GM12878 (cell line): ENCODE data around the gene ZNF169. TPM values are rescaled to one million over a fixed set of nuclear protein-coding genes. Genes with fewer than 3 reads are reported as not detected.

Source experiments
- ATAC-seq: fragments of 200-7000 bp; cut with Tn5 transposase; 3 replicates; pipeline ENCODE4 v1.9.1; 2020; ENCODE audit warnings: mild to moderate bottlenecking, moderate library complexity
- BruUV-seq: library from RNA; stranded (reverse); fragments of 400-500 nt; replicated peaks from 2 replicates; lab custom pipeline; 2021; lab: Mats Ljungman, UMichigan
- CTCF ChIA-PET: fragments of 300-600 bp; sonication (Branson Sonifier 250); formaldehyde crosslinking; extraction: SDS; loops from one replicate; lab custom pipeline; 2021; ENCODE audit warnings: inconsistent platforms; lab: Yijun Ruan, JAX
- POLR2A ChIA-PET: fragments of 350-600 bp; formaldehyde crosslinking; extraction: SDS; loops from one replicate; lab custom pipeline; 2021; ENCODE audit warnings: inconsistent platforms; lab: Charles Lee
- RAD21 ChIA-PET: fragments of 300-600 bp; sonication (Branson Sonifier 250); formaldehyde crosslinking; loops from one replicate; lab custom pipeline; 2023; ENCODE audit warnings: antibody characterized with exemption; ENCODE audit not compliant: unreplicated experiment; lab: Charles Lee
- SMC1A ChIA-PET: fragments of 300-600 bp; sonication (Branson Sonifier 250); formaldehyde crosslinking; loops from one replicate; lab custom pipeline; 2023; ENCODE audit not compliant: unreplicated experiment, uncharacterized antibody; lab: Charles Lee
- DNase-seq: peaks from one replicate; pipeline ENCODE4 v3.0.0-alpha.2; 2011; ENCODE audit warnings: low read depth, low spot score
- FAIRE-seq: peaks from 3 replicates; lab custom pipeline; 2011; peaks lifted over from hg19 to GRCh38; lab: Jason Lieb, UNC
- H2AFZ ChIP-seq: 2 replicates; pipeline ENCODE4 v1.6.0; 2011; ENCODE audit warnings: low read depth, low read length, control low read depth; ENCODE audit not compliant: control insufficient read depth
- H3K27ac ChIP-seq: 2 replicates; pipeline ENCODE4 v1.5.1; 2011; ENCODE audit warnings: control low read depth; ENCODE audit not compliant: control insufficient read depth, insufficient read depth
- H3K27me3 ChIP-seq, 2 experiments: replicated peaks in 1 of 2; 2 replicates each; pipeline versions ENCODE4 v1.6.0 to v1.6.1; 2011; ENCODE audit warnings: low read length in 1 of 2; ENCODE audit not compliant: control insufficient read depth in 2 of 2, insufficient read depth in 2 of 2
- H3K36me3 ChIP-seq, 2 experiments: 2 replicates each; pipeline ENCODE4 v1.5.1; 2011; ENCODE audit warnings: low read length in 1 of 2; ENCODE audit not compliant: control insufficient read depth in 2 of 2, insufficient read depth in 2 of 2
- H3K4me1 ChIP-seq: 2 replicates; pipeline ENCODE4 v1.6.1; 2011; ENCODE audit warnings: mild to moderate bottlenecking, low read length, moderate library complexity, mixed read lengths; ENCODE audit not compliant: control insufficient read depth, insufficient read depth
- H3K4me2 ChIP-seq: 2 replicates; pipeline ENCODE4 v1.6.0; 2011; ENCODE audit warnings: control low read depth; ENCODE audit not compliant: control insufficient read depth, insufficient read depth
- H3K4me3 ChIP-seq: fragments of 200-600 bp; sonication (generic); 2 replicates; pipeline ENCODE4 v1.5.1; 2016
- H3K79me2 ChIP-seq: 2 replicates; pipeline ENCODE4 v1.6.0; 2011; ENCODE audit warnings: low read length; ENCODE audit not compliant: control insufficient read depth, insufficient read depth
- H3K9ac ChIP-seq: 2 replicates; pipeline ENCODE4 v1.8.0; 2011; ENCODE audit warnings: low read length, control low read depth, mixed read lengths; ENCODE audit not compliant: control insufficient read depth, insufficient read depth
- H3K9me3 ChIP-seq: replicated peaks from 3 replicates; pipeline ENCODE4 v1.5.1; 2011; ENCODE audit warnings: mild to moderate bottlenecking, low read length; ENCODE audit not compliant: control insufficient read depth, insufficient read depth
- H4K20me1 ChIP-seq: 2 replicates; pipeline ENCODE4 v1.6.0; 2011; ENCODE audit not compliant: control insufficient read depth, insufficient read depth
- BCL11A ChIP-seq: IDR thresholded peaks from 2 replicates; pipeline ENCODE4 v1.6.1; 2011; ENCODE audit warnings: low read depth, low read length
- CREM ChIP-seq: IDR thresholded peaks from 2 replicates; pipeline ENCODE4 v1.6.1; 2014; ENCODE audit warnings: antibody characterized with exemption, low read depth
- EED ChIP-seq: sonication (generic); IDR thresholded peaks from 2 replicates; pipeline ENCODE4 v1.6.1; 2016; ENCODE audit warnings: antibody characterized with exemption, low read depth
- EZH2 ChIP-seq: IDR thresholded peaks from 2 replicates; pipeline ENCODE4 v1.6.1; 2012; ENCODE audit warnings: low read depth, mild to moderate bottlenecking, control low read depth, inconsistent platforms, low read length, borderline replicate concordance; ENCODE audit not compliant: control insufficient read depth
- FOS ChIP-seq: IDR thresholded peaks from 3 replicates; pipeline ENCODE4 v1.6.1; 2011; ENCODE audit warnings: borderline replicate concordance; ENCODE audit not compliant: insufficient read length; ENCODE audit errors: extremely low read depth
- GATAD2B ChIP-seq: fragments of 450-650 bp; conservative IDR thresholded peaks from 2 replicates; pipeline ENCODE4 v1.6.1; 2017; ENCODE audit warnings: low read depth, mild to moderate bottlenecking, moderate library complexity
- LARP7 ChIP-seq: fragments of 450-650 bp; IDR thresholded peaks from 2 replicates; pipeline ENCODE4 v1.6.1; 2017; ENCODE audit warnings: mild to moderate bottlenecking
- MXI1 ChIP-seq: fragments of 150-350 bp; IDR thresholded peaks from 2 replicates; pipeline ENCODE4 v1.6.1; 2011; ENCODE audit warnings: low read depth, mild to moderate bottlenecking, inconsistent platforms, low read length, improper control_type of control experiment
- NR2C2 ChIP-seq: IDR thresholded peaks from 2 replicates; pipeline ENCODE4 v1.6.1; 2011; ENCODE audit warnings: borderline replicate concordance, low read depth; ENCODE audit not compliant: control insufficient read depth, insufficient read length
- PAX5 ChIP-seq: IDR thresholded peaks from 2 replicates; pipeline ENCODE4 v1.6.1; 2011; ENCODE audit warnings: low read depth, low read length, borderline replicate concordance
- RAD21 ChIP-seq: IDR thresholded peaks from 2 replicates; pipeline ENCODE4 v1.6.1; 2011; ENCODE audit warnings: mild to moderate bottlenecking, low read depth, low read length, moderate library complexity; ENCODE audit not compliant: insufficient read depth
- SIN3A ChIP-seq: IDR thresholded peaks from 2 replicates; pipeline ENCODE4 v1.6.1; 2012; ENCODE audit warnings: low read depth, low read length, improper control_type of control experiment
- SRF ChIP-seq, 2 experiments: IDR thresholded peaks; 2 replicates each; pipeline ENCODE4 v1.6.1; 2011; ENCODE audit warnings: low read depth in 2 of 2, low read length in 2 of 2, mild to moderate bottlenecking in 1 of 2, moderate library complexity in 1 of 2
- STAT1 ChIP-seq: fragments of 450-650 bp; conservative IDR thresholded peaks from 2 replicates; pipeline ENCODE4 v1.6.1; 2014; ENCODE audit warnings: antibody characterized with exemption, mild to moderate bottlenecking
- STAT3 ChIP-seq: IDR thresholded peaks from 2 replicates; pipeline ENCODE4 v1.6.1; 2011; ENCODE audit warnings: low read depth, low read length, improper control_type of control experiment
- WRNIP1 ChIP-seq: IDR thresholded peaks from 2 replicates; pipeline ENCODE4 v1.6.1; 2011; ENCODE audit warnings: low read depth, low read length, improper control_type of control experiment, borderline replicate concordance
- WGBS: methylation state at CpG from one replicate; pipeline ENCODE4 v1.1.6; 2016; ENCODE audit warnings: low lambda C conversion rate; ENCODE audit not compliant: insufficient replicate concordance, insufficient coverage; ENCODE audit errors: missing lambda C conversion rate; 5-methylcytosine and 5-hydroxymethylcytosine counted together
- in situ Hi-C: fragments of 300-500 bp; cut with MboI; formaldehyde crosslinking; loops from 9 replicates; pipeline ENCODE4 v1.14.3; 2018; ENCODE audit warnings: mixed read lengths
- intact Hi-C: fragments of 100-400 bp; cut with micrococcal nuclease; formaldehyde crosslinking; loops from one replicate; pipeline ENCODE4 v1.14.2; 2022; ENCODE audit not compliant: unreplicated experiment
- polyA plus RNA-seq, 11 experiments: library from polyadenylated mRNA; depleted of rRNA in 4 of 11; unstranded in 6 of 11; stranded (reverse) in 5 of 11; fragments of >200 nt; fragmentation: Nextera tagmentation in 4 of 11; fragmentation: Illumina TruSeq in 1 of 11; extraction: Ambion mirVana in 4 of 11; extraction: Trizol in 1 of 11; gene quantifications; 1 replicate in 1 of 11; 2 replicates in 10 of 11; pipeline versions ENCODE4 v1.2.1 to v1.2.3, GENCODE V29; 2011 to 2016; ENCODE audit warnings: inconsistent platforms in 2 of 11, missing spikeins in 2 of 11, low read depth in 1 of 11
- total RNA-seq, 4 experiments: library from RNA; depleted of rRNA in 3 of 4; stranded (reverse); fragments of >200 nt in 3 of 4; fragmentation: Illumina TruSeq in 1 of 4; extraction: Trizol in 1 of 4; gene quantifications; 2 replicates each; pipeline versions ENCODE4 v1.2.1 to v1.2.3, GENCODE V29; 2013 to 2021
- TF ChIP-seq, protein P1 (sequence below): IDR thresholded peaks from 2 replicates; pipeline ENCODE4 v1.6.1; 2011; ENCODE audit warnings: low read depth, low read length, improper control_type of control experiment, borderline replicate concordance
- TF ChIP-seq, protein P2 (sequence below): IDR thresholded peaks from 2 replicates; pipeline ENCODE4 v1.6.1; 2011; ENCODE audit warnings: borderline replicate concordance, low read depth, mild to moderate bottlenecking, moderate library complexity, mixed read lengths, low read length; ENCODE audit not compliant: insufficient read depth; ENCODE audit errors: extremely low read length

ZNF169 gene
- total and polyA plus RNA-seq, 10 of the 15 experiments (the other 5 are each of a cell fraction or from before 2014, with no cell fraction given): 2.2 to 15.7 (median 5.8) TPM

DNA sequence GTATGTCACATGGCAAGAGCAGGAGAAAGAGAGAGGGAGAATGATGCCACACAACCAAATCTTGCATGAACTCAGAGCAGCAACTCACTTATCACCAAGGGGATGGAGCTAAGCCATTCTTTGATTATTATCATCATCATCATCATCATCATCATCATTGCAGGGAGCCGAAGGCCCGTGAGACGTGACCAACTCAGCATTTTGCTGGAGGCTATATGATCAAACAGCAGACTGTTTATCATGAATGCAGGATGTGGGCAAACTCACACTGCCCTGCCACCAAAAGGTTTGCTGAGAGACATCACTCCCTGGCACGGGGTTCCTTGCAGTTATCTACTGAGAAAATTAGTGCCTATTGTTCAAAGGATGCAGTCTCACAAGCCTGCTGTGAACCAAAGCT is 8.6 kb upstream of the ZNF169 start:
- no peak overlapping the region for H2AFZ ChIP-seq
- 7% methylated on average over 4 of the region's 4 CpGs for WGBS
- intact Hi-C loops: no loop called here

DNA sequence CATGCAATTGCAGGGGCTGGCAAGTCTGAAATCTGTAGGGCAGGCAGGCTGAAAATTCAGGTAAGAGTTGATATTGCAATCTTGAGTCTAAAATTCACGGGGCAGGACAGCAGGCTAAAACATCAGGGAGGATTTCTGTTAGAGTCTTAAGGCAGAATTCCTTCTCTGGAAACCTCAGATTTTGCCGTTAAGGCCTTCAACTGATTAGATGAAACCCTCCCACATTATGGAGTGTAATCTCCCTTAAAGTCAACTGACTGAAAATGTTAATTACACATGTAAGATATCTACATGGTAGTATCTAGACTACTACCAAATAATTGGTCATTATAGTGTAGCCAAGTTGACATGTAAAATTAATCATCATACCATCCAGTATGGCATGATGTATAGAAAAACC is 3.1 kb upstream of the ZNF169 start:
- Histone ChIP-seq H3K27ac (no peak overlapping the region), H2AFZ (no peak overlapping the region), H3K9ac (no peak overlapping the region), H3K4me2 (no peak overlapping the region), H3K4me1 (peaks cover 4% of the 10 kb centered on the region; the same call in 1 of the 2 replicates), H3K27me3 (no peaks in the 10 kb centered on the region), H4K20me1 (no peaks in the 10 kb centered on the region), H3K36me3 (no peaks in the 10 kb centered on the region), H3K9me3 (no peaks in the 10 kb centered on the region), H3K4me3 (no peak overlapping the region), H3K79me2 (peaks cover 15% of the 10 kb centered on the region)
- RAD21 ChIA-PET: no interaction called here
- DNase-seq (no peak), FAIRE-seq (no peak), ATAC-seq (no peak)
- CTCF ChIA-PET: interaction anchor here (0.7 kb wide), 1 partner anchor 10 kb away, joined by 3 read pairs; no protein-coding TSS in a partner anchor
- intact Hi-C loops: loop anchor here (5.0 kb wide), 1 partner anchor 89 kb away; no protein-coding TSS in a partner anchor
- 17% methylated on average over 2 of the region's 2 CpGs for WGBS
- in situ Hi-C loops: no loop called here
- POLR2A ChIA-PET: no interaction called here
- SMC1A ChIA-PET: interaction anchor here (0.6 kb wide), 1 partner anchor 8 kb away, joined by 3 read pairs; no protein-coding TSS in a partner anchor
- no TSS peak for BruUV-seq
- TF ChIP-seq EZH2: no peak
- TF ChIP-seq PAX5: no peak
- no peak for TF ChIP-seq RAD21
- TF ChIP-seq, protein P1, sequence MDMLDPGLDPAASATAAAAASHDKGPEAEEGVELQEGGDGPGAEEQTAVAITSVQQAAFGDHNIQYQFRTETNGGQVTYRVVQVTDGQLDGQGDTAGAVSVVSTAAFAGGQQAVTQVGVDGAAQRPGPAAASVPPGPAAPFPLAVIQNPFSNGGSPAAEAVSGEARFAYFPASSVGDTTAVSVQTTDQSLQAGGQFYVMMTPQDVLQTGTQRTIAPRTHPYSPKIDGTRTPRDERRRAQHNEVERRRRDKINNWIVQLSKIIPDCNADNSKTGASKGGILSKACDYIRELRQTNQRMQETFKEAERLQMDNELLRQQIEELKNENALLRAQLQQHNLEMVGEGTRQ: no peak
- TF ChIP-seq BCL11A: no peak
- no peak for TF ChIP-seq GATAD2B
- no peak for TF ChIP-seq SRF (IDR thresholded peaks at IDR 0.05; ENCODE audit: low read depth in 2 of 2, low read length in 2 of 2)
- no peak for TF ChIP-seq LARP7
- no peak for TF ChIP-seq CREM
- no peak for TF ChIP-seq FOS
- no peak for TF ChIP-seq MXI1
- TF ChIP-seq NR2C2: no peak
- TF ChIP-seq, protein P2, sequence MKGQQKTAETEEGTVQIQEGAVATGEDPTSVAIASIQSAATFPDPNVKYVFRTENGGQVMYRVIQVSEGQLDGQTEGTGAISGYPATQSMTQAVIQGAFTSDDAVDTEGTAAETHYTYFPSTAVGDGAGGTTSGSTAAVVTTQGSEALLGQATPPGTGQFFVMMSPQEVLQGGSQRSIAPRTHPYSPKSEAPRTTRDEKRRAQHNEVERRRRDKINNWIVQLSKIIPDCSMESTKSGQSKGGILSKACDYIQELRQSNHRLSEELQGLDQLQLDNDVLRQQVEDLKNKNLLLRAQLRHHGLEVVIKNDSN: no peak

More for the DNA sequence above, 8.6 kb upstream of the ZNF169 start:
- ATAC-seq: no peak
- H3K27ac ChIP-seq: no peak overlapping the region
- H3K4me3 ChIP-seq: no peak overlapping the region
- ChIA-PET POLR2A (no interaction called here), RAD21 (no interaction called here), CTCF (interaction anchor here (0.9 kb wide), 2 partner anchors 37 to 45 kb away, joined by 3 to 4 read pairs; no protein-coding TSS in a partner anchor), SMC1A (no interaction called here)
- H3K9me3 ChIP-seq: no peaks in the 10 kb centered on the region
- no peak for FAIRE-seq
- BruUV-seq: no TSS peak
- no peaks in the 10 kb centered on the region for H3K4me1 ChIP-seq
- TF ChIP-seq SIN3A (no peak), STAT3 (no peak), FOS (no peak), WRNIP1 (no peak), EED (no peak), STAT1 (no peak)
- no peak overlapping the region for H3K9ac ChIP-seq
- in situ Hi-C loops: no loop called here
- DNase-seq: no peak
- no peaks in the 10 kb centered on the region for H3K79me2 ChIP-seq
- H3K4me2 ChIP-seq: no peak overlapping the region
- H4K20me1 ChIP-seq: no peaks in the 10 kb centered on the region
- H3K36me3 ChIP-seq: no peaks in the 10 kb centered on the region
- no peaks in the 10 kb centered on the region for H3K27me3 ChIP-seq
